AG09309 (cell line): Measurements from ENCODE around the gene CTDNEP1.

ENCODE experiments used
- DNase-seq: peaks from one replicate; pipeline ENCODE4 v3.0.0-alpha.2; 2010; ENCODE audit warnings: low read depth
- H3K4me3 ChIP-seq: 2 replicates; pipeline ENCODE4 v1.5.1; 2011; ENCODE audit warnings: mild to moderate bottlenecking, low read depth, low read length, moderate library complexity; ENCODE audit not compliant: control insufficient read depth
- TF ChIP-seq, protein P1 (sequence below): IDR thresholded peaks from 2 replicates; pipeline ENCODE4 v1.5.1; 2011; ENCODE audit warnings: mild to moderate bottlenecking, low read depth, low read length, inconsistent platforms; ENCODE audit not compliant: insufficient read depth, control insufficient read depth; ENCODE audit errors: missing control alignments

Gene CTDNEP1

DNA sequence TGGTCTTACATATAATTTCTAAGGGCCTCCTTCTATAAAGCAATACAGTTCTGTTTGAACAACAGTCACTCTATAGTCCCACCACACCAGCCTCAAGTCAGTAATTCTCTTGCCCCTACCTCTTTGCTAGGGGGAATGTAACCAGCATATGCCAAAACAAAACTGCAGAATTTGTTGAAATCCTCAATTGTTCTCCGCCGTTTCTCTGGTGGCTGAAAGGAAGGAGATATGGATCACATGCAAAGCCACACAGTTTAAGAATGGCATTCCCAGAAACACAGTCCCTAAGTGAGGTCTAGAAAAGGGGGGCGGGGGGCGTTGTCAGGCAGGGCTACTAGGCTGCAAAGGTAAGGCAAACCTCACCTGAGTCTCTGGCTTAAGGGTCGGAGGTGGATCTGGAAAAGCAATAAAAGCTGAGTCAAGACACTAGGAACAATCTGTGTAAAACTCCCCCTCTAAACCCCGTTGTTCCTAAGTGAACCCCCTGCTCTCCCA, 14.2 kb downstream of the CTDNEP1 start:
- peak overlapping the region; percentile 73 for H3K4me3 ChIP-seq
- DNase-seq = no peak
- TF ChIP-seq, protein P1, sequence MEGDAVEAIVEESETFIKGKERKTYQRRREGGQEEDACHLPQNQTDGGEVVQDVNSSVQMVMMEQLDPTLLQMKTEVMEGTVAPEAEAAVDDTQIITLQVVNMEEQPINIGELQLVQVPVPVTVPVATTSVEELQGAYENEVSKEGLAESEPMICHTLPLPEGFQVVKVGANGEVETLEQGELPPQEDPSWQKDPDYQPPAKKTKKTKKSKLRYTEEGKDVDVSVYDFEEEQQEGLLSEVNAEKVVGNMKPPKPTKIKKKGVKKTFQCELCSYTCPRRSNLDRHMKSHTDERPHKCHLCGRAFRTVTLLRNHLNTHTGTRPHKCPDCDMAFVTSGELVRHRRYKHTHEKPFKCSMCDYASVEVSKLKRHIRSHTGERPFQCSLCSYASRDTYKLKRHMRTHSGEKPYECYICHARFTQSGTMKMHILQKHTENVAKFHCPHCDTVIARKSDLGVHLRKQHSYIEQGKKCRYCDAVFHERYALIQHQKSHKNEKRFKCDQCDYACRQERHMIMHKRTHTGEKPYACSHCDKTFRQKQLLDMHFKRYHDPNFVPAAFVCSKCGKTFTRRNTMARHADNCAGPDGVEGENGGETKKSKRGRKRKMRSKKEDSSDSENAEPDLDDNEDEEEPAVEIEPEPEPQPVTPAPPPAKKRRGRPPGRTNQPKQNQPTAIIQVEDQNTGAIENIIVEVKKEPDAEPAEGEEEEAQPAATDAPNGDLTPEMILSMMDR = no peak

DNA sequence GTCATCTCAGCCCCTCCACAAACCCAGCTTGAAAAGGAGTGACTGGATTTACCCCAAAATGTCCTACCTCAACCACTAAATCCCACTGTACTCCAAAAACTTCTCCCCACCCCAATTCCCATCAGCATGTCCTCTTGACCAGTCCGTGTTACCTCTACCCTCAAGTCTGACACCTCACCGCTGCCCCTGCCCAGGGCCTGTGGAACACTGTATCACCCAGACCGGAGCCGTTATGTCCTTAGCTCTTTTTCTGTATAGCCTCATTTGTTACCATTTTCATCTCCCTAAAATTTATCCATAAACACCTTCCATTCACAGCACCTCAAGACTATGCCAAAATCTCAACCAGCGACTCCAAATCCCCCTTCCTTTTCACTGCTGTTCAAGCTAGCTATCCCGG, 14.7 kb downstream of the CTDNEP1 start:
- DNase-seq = no peak
- H3K4me3 ChIP-seq = peak overlapping the region; percentile 73
- TF ChIP-seq, protein P1 = no peak

DNA sequence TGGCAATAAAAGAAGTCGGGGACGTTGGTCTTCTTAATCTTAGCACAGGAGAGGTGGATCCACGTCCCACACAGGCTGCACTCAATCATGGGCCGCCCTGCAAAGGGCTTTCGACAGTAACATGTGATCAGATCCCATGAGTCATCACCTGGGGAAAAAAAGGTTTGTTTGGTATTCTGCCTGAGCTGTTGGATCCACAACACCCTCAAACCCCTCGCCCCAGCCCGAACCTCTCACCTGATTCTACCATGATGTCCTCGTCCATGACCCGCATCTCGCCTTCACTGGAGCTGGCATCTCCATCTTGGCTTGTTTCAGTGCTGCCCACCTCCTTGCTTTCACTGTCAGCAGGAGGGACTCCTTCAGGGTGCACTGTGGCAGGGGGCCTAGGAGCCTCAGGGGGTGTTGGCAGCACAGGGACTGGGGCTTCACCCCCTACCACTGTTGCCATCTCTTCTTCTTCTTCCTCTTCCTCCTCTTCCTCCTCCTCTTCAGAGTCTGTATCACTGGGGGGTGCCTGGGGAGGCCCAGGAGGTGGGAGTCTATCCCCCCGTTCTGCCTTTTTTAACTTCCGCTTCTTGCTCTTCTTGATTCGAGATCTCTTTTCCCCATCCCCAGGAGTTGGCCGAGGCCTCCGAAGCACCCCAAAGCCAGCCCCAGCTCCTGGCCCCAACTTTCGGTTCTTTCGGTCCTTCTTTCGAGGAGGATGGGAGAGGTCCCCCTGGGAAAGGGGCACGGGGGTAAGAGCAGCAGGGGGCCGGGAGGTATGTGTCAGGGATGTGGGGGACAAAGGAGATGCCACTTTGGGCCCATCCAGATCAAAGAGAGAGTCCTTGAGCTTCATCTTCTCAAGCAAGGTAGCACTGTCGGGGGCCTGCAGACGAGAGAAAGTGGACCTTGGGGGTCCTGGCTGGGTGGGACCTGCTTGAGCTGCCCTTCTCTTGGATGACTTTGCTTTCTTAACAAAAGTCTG, 15.6 kb downstream of the CTDNEP1 start:
- TF ChIP-seq, protein P1 = no peak
- no peak overlapping the region for H3K4me3 ChIP-seq
- no peak for DNase-seq

DNA sequence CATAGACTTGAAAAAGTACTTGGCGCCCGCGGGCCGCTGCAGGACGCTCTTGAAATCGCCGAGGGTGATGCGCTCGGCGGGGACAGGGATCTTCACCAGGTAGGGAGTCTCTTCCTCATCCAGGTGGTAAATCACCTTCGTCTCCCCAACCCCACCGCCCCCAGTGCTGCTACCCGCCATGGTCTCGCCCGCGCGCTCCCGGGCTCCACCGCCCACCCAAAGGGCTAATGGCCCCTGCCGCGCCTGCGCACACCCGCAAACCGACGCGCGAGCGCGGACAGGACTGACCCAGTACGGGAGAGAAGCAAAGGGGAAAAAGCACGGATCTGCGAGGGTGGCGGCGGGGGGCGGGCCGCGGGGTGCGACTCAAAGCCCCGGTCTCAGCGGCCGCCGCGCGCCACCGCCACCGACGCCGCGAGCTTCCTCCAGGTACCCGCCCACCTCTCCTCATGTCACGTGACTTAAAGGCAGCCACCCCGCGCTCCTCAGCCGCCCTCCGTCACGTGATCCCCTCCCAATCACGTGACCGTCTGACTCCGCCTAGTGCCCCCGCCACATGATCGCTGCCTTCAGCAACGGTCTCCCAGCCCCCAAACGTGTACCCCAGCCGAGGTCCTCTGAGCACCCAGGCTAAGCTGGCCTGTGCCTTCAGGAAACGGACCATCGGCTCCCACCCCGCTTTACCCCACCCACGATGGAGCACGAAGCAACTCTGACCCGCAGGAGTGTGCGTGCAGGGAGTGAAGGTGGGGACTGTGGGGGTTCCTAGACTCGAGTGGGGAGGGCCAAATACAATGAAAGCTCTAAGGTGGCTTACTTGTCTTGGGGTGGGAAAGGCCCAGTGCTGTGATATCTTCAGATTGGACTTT, 17.2 kb downstream of the CTDNEP1 start, which contains the start of gene DVL2:
DVL2 (minus strand) TSS at position 435 of the 869 bp plus-strand sequence; CDS start at position 180, 255 bp downstream.
- H3K4me3 ChIP-seq = peak within 1 kb of the TSS; percentile 85
- peak; percentile 74 for DNase-seq
- TF ChIP-seq, protein P1 = no peak

DNA sequence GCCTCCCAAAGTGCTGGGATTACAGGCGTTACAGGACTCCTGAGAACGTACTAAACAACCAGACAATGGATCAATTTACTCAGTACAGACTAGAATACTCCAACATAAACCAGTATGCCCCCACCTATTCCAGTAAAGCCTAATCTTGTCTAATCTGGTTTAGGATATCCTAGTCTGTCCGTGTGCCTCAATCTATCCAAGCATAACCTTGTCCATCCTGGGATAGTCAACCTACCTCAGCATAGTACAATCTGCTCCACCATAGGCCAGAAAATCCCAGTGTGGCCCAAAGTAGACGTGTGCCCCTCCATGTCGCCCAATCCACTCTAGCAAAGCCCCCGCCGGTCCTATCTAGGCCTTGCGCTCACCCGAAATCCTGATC, 17.8 kb downstream of the CTDNEP1 start:
- peak overlapping the region; percentile 85 for H3K4me3 ChIP-seq
- TF ChIP-seq, protein P1 = no peak
- no peak for DNase-seq

DNA sequence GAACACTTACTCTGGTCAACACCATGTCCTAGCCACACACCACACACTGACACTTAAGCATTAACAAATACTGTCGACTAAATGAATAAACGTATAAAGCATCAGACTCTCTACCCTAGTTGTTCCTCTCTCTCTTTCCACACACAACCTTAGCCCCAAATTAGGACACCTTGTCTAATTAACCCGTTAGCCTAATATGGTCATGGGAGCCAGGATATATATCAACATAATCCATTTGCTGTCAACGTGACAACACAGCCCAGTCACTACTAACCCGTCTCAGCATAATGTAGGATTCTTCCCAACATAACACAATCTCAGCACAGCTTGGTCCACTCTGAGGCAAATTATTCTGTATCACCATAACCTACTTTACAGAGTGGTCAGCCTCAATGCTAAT, 19.4 kb downstream of the CTDNEP1 start:
- TF ChIP-seq, protein P1 = no peak
- H3K4me3 ChIP-seq = no peak overlapping the region
- DNase-seq = no peak
